Effector memory CD8-positive, alpha-beta T cell (primary cell): Measurements from ENCODE around the gene XXYLT1.

ENCODE experiments used
- ATAC-seq: fragments of 150-1000 bp; cut with Tn5 transposase; replicated peaks from 2 replicates; pipeline ENCODE4 v1.10.0; 2021; ENCODE audit warnings: mild to moderate bottlenecking, moderate library complexity
- DNase-seq, 3 experiments: peaks; one replicate each; pipeline ENCODE4 v3.0.0; 2021
- H3K27ac Mint-ChIP-seq, 2 donors: one replicate each; pipeline ENCODE4 v1.8.0; 2022; ENCODE audit warnings: mild to moderate bottlenecking in 2 of 2, mixed read lengths in 2 of 2, moderate library complexity in 2 of 2
- H3K27me3 Mint-ChIP-seq, 2 donors: one replicate each; pipeline ENCODE4 v1.8.0; 2022; ENCODE audit warnings: mixed read lengths in 2 of 2
- H3K36me3 Mint-ChIP-seq: one replicate; pipeline ENCODE4 v1.8.0; 2022; ENCODE audit warnings: mild to moderate bottlenecking, moderate library complexity, mixed read lengths; ENCODE audit not compliant: insufficient read depth
- H3K4me1 Mint-ChIP-seq, 2 donors: one replicate each; pipeline ENCODE4 v1.8.0; 2022; ENCODE audit warnings: low read depth in 2 of 2, mixed read lengths in 2 of 2
- H3K4me3 Mint-ChIP-seq, 2 donors: one replicate each; pipeline ENCODE4 v1.8.0; 2022; ENCODE audit warnings: mild to moderate bottlenecking in 2 of 2, mixed read lengths in 2 of 2, moderate library complexity in 2 of 2
- H3K9me3 Mint-ChIP-seq, 2 donors: one replicate each; pipeline ENCODE4 v1.8.0; 2022; ENCODE audit warnings: mixed read lengths in 2 of 2

XXYLT1 gene

GRCh38 chr3:195149292-195150030 is 121.5 kb downstream of the XXYLT1 start:
- DNase-seq: no peak
- H3K4me1 Mint-ChIP-seq: peaks cover 19 to 21% of the 10 kb centered on the region in 2 donors
- H3K9me3 Mint-ChIP-seq: no peaks in the 10 kb centered on the region
- H3K27ac Mint-ChIP-seq: no peak overlapping the region
- ATAC-seq: no peak
- H3K27me3 Mint-ChIP-seq: no peaks in the 10 kb centered on the region
- no peaks in the 10 kb centered on the region for H3K36me3 Mint-ChIP-seq
- peak overlapping the region in 1 of 2 donors; percentile 57 for H3K4me3 Mint-ChIP-seq

DNA sequence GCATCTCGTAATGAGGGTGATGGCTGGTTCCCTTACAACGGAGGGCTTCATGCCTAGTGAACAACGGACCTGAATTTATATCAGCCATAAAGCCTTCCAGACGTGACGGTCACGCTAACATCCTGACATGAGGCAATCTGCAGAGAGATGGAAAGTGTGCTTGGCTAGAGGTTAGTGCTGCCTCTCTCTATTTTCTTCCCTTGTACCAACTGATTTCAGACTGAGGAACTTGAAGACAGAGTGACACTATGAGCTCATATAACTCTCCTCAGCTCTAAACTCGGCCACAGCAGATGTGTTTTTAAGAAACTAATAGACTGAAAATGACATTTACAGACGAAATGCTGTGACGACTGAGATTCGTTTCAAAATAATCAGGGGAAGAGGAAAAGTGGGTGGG is 122.4 kb downstream of the XXYLT1 start:
- H3K4me1 Mint-ChIP-seq: peaks cover 19 to 21% of the 10 kb centered on the region in 2 donors

DNA sequence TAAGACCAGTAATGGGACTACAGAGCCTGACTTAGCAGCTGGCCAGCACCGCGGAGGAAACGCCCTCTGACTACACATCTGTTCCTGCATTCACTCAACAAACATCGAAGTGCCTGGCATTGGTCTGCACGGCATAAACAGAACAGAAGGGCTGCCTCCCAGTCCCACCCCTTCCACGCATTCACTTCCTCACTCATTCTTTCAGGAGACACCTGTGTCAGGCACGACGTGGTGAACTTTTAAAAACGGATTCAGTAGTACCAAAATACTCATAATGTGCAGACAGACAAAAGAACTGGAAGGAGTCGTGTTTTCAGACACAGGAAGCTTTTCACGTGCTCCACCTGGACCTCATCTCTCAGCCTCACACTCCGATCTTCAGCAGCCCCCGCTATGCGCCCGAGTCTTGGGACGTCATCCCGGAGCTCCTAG is 123.3 kb downstream of the XXYLT1 start:
- DNase-seq: no peak
- Mint-ChIP-seq H3K27me3 (no peaks in the 10 kb centered on the region), H3K27ac (peak overlapping the region; percentile 66 to 71), H3K9me3 (no peaks in the 10 kb centered on the region), H3K4me1 (peaks cover 19 to 21% of the 10 kb centered on the region in 2 donors), H3K4me3 (peak overlapping the region; percentile 70 to 72), H3K36me3 (no peaks in the 10 kb centered on the region)
- ATAC-seq: peak; percentile 58

More for the DNA sequence above, 122.4 kb downstream of the XXYLT1 start:
- Mint-ChIP-seq H3K36me3 (no peaks in the 10 kb centered on the region), H3K27me3 (no peaks in the 10 kb centered on the region), H3K4me3 (peak overlapping the region; percentile 4 to 70), H3K27ac (peak overlapping the region; percentile 66 to 71), H3K9me3 (no peaks in the 10 kb centered on the region)
- ATAC-seq (no peak), DNase-seq (no peak)

GRCh38 chr3:195146131-195146530 is 124.8 kb downstream of the XXYLT1 start:
- Mint-ChIP-seq H3K36me3 (no peaks in the 10 kb centered on the region), H3K4me3 (no peak overlapping the region), H3K4me1 (peaks cover 19 to 21% of the 10 kb centered on the region in 2 donors), H3K9me3 (peaks cover 2 to 10% of the 10 kb centered on the region in 2 donors), H3K27me3 (no peaks in the 10 kb centered on the region), H3K27ac (no peak overlapping the region)
- DNase-seq: no peak
- ATAC-seq: no peak

- no peaks in the 10 kb centered on the region for H3K27me3 Mint-ChIP-seq
- no peak for ATAC-seq
- no peak overlapping the region for H3K4me3 Mint-ChIP-seq
- H3K36me3 Mint-ChIP-seq: no peaks in the 10 kb centered on the region
- H3K27ac Mint-ChIP-seq: no peak overlapping the region
- H3K4me1 Mint-ChIP-seq: peaks cover 16 to 18% of the 10 kb centered on the region in 2 donors
- DNase-seq: no peak
- peaks cover 2 to 12% of the 10 kb centered on the region in 2 donors for H3K9me3 Mint-ChIP-seq
Observed at GRCh38 chr3:195145579-195145978, 125.4 kb downstream of the XXYLT1 start.

- Mint-ChIP-seq H3K4me1 (peaks cover 9 to 10% of the 10 kb centered on the region in 2 donors), H3K36me3 (no peaks in the 10 kb centered on the region), H3K27me3 (no peaks in the 10 kb centered on the region), H3K27ac (no peak overlapping the region), H3K4me3 (no peak overlapping the region), H3K9me3 (peaks cover 4 to 18% of the 10 kb centered on the region in 2 donors)
- ATAC-seq (no peak), DNase-seq (no peak)
Observed at GRCh38 chr3:195143221-195143620, 127.7 kb downstream of the XXYLT1 start.

GRCh38 chr3:195142519-195142918 is 128.4 kb downstream of the XXYLT1 start:
- no peak overlapping the region for H3K27ac Mint-ChIP-seq

DNA sequence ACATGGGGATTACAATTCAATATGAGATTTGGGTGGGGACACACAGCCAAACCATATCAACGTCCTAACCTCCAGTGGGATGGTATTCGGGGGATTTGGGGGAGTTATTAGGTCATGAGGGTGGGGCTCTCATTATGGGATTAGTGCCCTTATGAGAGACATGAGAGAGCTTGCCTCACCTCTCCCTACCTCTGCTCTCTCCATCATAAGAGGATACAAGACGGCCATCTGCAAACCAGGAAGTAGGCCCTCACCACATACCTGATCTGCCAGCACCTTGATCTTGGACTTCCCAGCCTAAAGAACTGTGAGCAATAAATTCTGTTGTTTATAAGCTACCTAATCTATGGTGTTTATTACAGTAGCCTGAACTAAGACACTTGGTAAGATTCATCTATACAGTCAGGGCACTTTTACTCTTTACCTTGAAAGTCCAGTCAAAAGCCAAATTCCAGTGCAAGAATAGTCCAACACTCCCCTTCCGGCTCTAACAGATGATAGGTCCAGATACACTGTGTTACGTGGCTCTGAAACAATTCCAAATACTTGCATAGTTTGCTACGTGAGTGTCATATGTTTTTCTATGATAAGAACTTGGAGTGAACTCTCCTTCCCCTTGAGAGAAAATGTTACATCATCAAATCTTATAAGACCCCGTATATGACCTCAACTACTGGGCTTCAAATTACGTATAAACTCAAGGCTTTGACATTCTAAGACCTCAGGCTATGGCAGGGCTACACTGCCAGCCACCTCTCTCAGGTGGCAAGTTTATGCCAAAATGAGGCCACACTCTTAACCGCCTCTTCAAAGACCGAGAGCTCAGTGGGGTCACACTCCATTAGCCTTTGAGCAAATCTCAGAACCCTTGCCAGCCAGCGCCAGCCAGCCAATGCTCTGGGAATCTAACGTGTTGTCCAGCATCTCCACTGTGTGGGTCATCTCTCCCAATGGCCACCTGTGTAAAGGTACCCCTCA is 129.9 kb downstream of the XXYLT1 start:
- Mint-ChIP-seq H3K27me3 (no peaks in the 10 kb centered on the region), H3K36me3 (no peaks in the 10 kb centered on the region), H3K27ac (no peak overlapping the region), H3K4me3 (no peak overlapping the region), H3K9me3 (peaks cover 4 to 18% of the 10 kb centered on the region in 2 donors), H3K4me1 (no peaks in the 10 kb centered on the region)
- ATAC-seq (no peak), DNase-seq (no peak)

More at GRCh38 chr3:195142519-195142918, 128.4 kb downstream of the XXYLT1 start:
- Mint-ChIP-seq H3K27me3 (no peaks in the 10 kb centered on the region), H3K36me3 (no peaks in the 10 kb centered on the region), H3K4me3 (no peak overlapping the region), H3K4me1 (peaks cover 3 to 4% of the 10 kb centered on the region in 2 donors), H3K9me3 (peaks cover 4 to 18% of the 10 kb centered on the region in 2 donors)
- ATAC-seq (no peak), DNase-seq (no peak)

GRCh38 chr3:195140410-195140809 is 130.5 kb downstream of the XXYLT1 start:
- H3K27me3 Mint-ChIP-seq: no peaks in the 10 kb centered on the region
- no peaks in the 10 kb centered on the region for H3K4me1 Mint-ChIP-seq
- H3K27ac Mint-ChIP-seq: no peak overlapping the region
- H3K4me3 Mint-ChIP-seq: no peak overlapping the region
- no peak for DNase-seq
- no peaks in the 10 kb centered on the region for H3K36me3 Mint-ChIP-seq
- H3K9me3 Mint-ChIP-seq: peaks cover 4 to 18% of the 10 kb centered on the region in 2 donors
- ATAC-seq: no peak

- no peak overlapping the region for H3K4me3 Mint-ChIP-seq
- H3K36me3 Mint-ChIP-seq: peaks cover 4% of the 10 kb centered on the region
- H3K4me1 Mint-ChIP-seq: no peaks in the 10 kb centered on the region
- H3K27me3 Mint-ChIP-seq: no peaks in the 10 kb centered on the region
- DNase-seq (no peak), ATAC-seq (no peak)
- peaks cover 4 to 18% of the 10 kb centered on the region in 2 donors for H3K9me3 Mint-ChIP-seq
- peak overlapping the region in 1 of 2 donors; percentile 14 for H3K27ac Mint-ChIP-seq
Observed at GRCh38 chr3:195139876-195140240, 131.1 kb downstream of the XXYLT1 start.

GRCh38 chr3:195139091-195139875 is 131.7 kb downstream of the XXYLT1 start:
- H3K27ac Mint-ChIP-seq: peak overlapping the region in 1 of 2 donors; percentile 14
- DNase-seq (no peak), ATAC-seq (no peak)
- H3K9me3 Mint-ChIP-seq: peaks cover 4 to 18% of the 10 kb centered on the region in 2 donors
- H3K27me3 Mint-ChIP-seq: no peaks in the 10 kb centered on the region
- peaks cover 4% of the 10 kb centered on the region for H3K36me3 Mint-ChIP-seq
- H3K4me3 Mint-ChIP-seq: no peak overlapping the region
- H3K4me1 Mint-ChIP-seq: no peaks in the 10 kb centered on the region

DNA sequence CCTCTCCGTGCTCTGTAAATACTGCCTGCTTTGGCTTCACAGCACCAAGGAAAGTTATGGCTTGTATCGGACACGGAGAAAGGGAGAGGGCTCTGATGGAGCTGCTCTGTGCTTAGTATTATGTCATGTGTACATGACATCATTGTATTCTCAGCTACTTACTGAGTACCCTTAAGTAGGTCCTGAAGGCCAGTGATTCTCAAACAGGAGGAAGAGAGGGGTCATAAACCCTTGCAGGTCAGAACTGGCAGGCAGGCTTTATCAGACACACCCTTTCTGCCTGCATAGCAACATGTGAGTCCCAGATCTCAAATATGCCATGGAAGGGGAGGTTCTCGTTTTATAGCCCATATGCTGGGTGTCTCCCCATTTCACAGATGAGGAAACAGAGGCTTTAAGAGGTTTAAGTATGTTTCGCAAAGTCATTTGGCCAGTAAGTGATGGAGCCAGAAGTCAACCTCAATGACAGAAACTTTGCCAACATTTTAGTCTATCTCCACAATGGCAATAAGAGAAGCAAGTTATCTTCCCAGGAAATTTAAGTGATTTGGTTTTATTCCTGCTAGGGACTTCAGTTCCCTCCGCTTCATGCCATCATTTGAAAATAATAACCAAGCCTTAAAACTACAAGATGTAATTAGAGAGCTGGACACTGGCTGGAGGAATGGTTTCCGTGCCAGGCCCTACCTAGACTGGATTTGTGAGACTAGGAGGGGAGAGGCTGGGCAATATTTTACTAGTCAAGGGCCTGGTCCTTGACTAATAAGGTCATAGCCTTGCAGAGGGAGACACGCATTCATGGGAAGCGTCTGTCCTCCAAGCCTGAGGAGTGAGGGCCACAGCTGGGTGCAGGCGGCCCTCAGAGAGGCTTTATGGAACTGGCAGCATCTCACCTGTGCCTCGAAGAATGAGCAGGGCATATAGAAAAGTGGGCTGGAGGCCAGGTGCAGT is 133.0 kb downstream of the XXYLT1 start:
- Mint-ChIP-seq H3K9me3 (peaks cover 4 to 18% of the 10 kb centered on the region in 2 donors), H3K27ac (no peak overlapping the region), H3K4me3 (no peak overlapping the region), H3K27me3 (no peaks in the 10 kb centered on the region), H3K4me1 (peaks cover 3% of the 10 kb centered on the region in 2 donors), H3K36me3 (peaks cover 4% of the 10 kb centered on the region)
- DNase-seq (no peak), ATAC-seq (no peak)
